Measurements from ENCODE around the gene NOS1AP.

- TF ChIP-seq EZH2phosphoT487 (IDR thresholded peaks at IDR 0.05; ENCODE audit: borderline replicate concordance, low read depth, low read length) (no peak), CTCF (conservative IDR thresholded peaks at IDR 0.05; ENCODE audit: low read length) (no peak)
Measured at GRCh38 chr1:162182090-162182489, 112.6 kb downstream of the NOS1AP start.

Data from OCI-LY7 (cell line).